Fibroblast of the aortic adventitia (primary cell): ENCODE results near the gene ZDHHC20. TPM values are rescaled to one million over a fixed set of nuclear protein-coding genes. Genes with fewer than 3 reads are reported as not detected.

ENCODE experiments used
- DNase-seq: peaks from one replicate; pipeline ENCODE4 v3.0.0-alpha.2; 2010; ENCODE audit warnings: low read depth
- H3K4me3 ChIP-seq: 2 replicates; pipeline ENCODE4 v1.5.1; 2011; ENCODE audit warnings: low read depth, mild to moderate bottlenecking, control low read depth, low read length, moderate library complexity
- CTCF ChIP-seq: IDR thresholded peaks from 2 replicates; pipeline ENCODE4 v1.5.1; 2011; ENCODE audit warnings: mild to moderate bottlenecking, low read length, control low read depth, inconsistent platforms; ENCODE audit not compliant: insufficient read depth
- total RNA-seq: library from RNA; depleted of rRNA; stranded (reverse); fragments of >200 nt; gene quantifications from 2 replicates; pipeline ENCODE4 v1.2.3, GENCODE V29; 2012; ENCODE audit warnings: low replicate concordance

Gene ZDHHC20
- total RNA-seq, 1 donor = 108 TPM

DNA sequence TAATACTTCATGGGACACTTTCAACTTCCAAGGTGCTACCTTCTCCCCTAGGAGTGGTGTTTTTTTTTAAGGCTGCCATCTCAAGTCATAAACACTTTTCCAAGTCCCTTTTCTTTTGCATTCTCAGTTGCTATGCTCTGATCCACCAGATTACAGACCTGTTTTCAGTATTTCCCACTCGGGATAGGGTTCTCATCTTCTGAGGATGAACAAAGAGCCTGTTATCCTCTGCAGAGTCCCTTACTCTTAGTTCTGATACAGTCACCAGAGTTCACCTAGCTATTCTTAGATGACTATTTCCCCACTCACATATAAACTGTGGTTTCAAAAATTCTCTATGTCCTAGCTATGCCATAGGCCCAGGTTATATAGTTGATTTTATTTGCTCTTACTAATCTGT, 15.9 kb downstream of the ZDHHC20 start:
- DNase-seq = no peak
- TF ChIP-seq CTCF = no peak
- no peak overlapping the region for H3K4me3 ChIP-seq

GRCh38 chr13:21436582-21436981, 22.5 kb downstream of the ZDHHC20 start:
- H3K4me3 ChIP-seq = no peak overlapping the region
- no peak for DNase-seq
- TF ChIP-seq CTCF = no peak

DNA sequence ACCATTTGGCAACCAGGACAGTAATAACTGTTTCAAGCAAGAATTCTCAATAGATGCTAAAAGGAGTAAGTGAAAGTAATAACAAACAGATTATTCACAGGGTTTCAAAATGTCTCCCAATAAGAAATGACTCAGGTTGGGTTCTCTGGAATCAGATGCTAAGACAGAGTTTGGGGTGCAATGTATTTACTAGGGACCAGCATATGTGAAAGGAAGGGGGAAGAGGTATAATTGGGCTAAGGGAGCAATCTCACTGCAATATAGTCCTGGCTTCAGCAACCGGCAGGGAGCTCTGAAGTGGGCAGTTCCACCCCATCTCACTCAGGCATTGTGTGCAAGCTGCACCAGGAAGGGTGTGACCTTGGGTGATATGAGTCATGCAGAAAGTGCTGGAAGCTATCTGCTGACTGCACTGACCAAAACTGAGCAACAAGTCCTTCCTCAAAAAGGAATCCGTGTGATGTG, 23.4 kb downstream of the ZDHHC20 start:
- DNase-seq = peak; percentile 91
- peak overlapping the region; percentile 49 for H3K4me3 ChIP-seq
- TF ChIP-seq CTCF = no peak

- no peak overlapping the region for H3K4me3 ChIP-seq
- TF ChIP-seq CTCF = no peak
- no peak for DNase-seq
Measured at GRCh38 chr13:21435231-21435630, 23.9 kb downstream of the ZDHHC20 start.

DNA sequence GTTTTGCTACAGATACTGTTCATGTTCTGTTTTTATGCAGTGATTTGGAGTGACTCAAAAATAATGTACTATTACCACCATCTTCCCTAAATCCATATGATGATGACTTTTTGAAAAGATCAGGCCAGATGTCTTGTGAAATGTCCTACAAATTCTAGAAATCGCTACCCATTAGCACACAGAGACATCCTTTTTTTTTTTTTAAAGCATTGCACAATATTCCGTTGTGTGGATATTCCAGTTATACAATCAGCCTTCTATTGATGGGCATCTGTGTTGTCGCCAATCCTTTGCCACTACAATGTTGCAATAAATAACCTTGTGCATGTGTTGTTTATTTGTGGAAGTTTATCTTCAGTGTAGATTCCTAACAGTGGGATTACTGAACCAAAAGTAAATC, 24.5 kb downstream of the ZDHHC20 start:
- DNase-seq = no peak
- TF ChIP-seq CTCF = no peak
- H3K4me3 ChIP-seq = no peak overlapping the region

DNA sequence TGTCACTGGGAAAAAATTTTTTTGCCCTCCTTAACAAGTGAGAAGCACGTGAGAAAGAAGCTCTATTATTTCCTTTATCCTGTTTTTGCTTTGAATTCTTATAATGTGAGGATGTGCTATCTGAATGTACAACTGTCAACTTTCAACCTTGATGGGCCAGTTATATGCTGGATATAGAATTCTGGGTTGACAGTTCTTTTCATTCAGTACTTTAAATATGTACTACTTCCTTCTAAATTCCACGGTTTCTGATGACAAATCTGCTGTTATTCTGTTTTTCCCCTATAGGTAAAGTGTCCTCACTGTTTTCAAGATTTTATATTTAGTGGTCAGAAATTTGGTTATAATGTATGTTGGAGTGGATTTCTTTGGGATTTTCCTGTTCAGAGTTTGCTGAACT, 29.9 kb downstream of the ZDHHC20 start:
- no peak for DNase-seq
- H3K4me3 ChIP-seq = no peak overlapping the region
- TF ChIP-seq CTCF = no peak

- no peak for TF ChIP-seq CTCF
- no peak for DNase-seq
- H3K4me3 ChIP-seq = no peak overlapping the region
Measured at GRCh38 chr13:21427741-21428140, 31.4 kb downstream of the ZDHHC20 start.
